ENCODE results near the gene STRA6. TPM values are rescaled to one million over a fixed set of nuclear protein-coding genes. Genes with fewer than 3 reads are reported as not detected.

The STRA6 gene
- total and polyA plus RNA-seq, 2 donors (not counting 1 experiment from before 2014, with no cell fraction given) = not detected

DNA sequence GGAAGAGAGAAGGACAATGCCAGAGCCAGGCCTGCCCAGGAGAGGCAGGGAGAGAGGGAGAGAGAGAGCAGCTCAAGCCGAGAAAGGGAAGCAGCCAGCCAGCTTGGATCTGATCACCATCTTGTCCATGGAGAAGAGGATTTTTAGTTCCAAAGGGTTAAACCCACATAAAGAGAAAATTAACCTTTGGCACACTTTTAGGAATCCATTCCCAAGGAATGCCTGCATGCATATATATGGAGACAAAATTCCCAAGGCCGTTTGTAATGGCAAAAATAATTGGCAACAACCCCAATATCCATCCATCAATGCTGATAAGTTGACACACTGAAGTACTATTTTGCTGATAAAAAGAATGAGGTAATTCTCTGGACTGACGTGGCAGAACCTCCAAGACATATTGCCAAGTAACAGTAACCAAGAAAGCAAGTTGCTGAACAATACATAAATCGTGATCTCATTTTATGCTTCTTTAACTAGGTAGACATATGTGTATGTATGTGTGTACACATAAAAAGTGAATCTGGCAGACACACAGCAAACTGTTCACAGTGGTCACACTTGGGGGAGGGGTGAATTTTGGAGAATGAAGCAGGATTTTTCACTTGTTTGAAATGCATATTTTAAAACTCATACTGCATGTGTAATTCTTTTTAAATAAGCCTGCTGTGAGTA is 7.5 kb upstream of the STRA6 start:
- no peak overlapping the region for H3K9ac ChIP-seq (ENCODE audit: low read length)

DNA sequence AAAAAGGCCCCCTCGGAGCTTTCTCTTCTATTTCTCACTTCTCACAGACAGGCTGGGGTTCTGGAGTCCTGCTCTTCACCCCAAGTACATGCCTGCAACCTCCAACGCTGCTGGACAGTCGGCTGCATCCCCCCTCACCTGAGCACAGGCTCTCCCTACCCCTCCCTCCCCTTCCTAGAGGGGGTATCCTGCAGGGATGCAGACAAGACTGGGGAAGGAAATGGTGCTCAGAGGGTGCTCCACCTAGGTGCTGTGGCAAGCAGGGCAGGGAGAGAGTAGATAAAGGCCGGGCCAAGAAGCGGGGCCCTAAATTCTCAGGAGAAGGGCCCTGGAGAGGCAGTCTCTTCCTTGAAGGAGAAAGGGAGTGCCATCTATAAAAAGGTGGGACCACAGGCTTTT is 7.0 kb upstream of the STRA6 start:
- H3K4me3 Mint-ChIP-seq = no peak overlapping the region
- ChIA-PET POLR2A (no interaction called here), CTCF (no interaction called here)
- intact Hi-C loops (cut with micrococcal nuclease) = no loop called here
- TF ChIP-seq, protein P1, sequence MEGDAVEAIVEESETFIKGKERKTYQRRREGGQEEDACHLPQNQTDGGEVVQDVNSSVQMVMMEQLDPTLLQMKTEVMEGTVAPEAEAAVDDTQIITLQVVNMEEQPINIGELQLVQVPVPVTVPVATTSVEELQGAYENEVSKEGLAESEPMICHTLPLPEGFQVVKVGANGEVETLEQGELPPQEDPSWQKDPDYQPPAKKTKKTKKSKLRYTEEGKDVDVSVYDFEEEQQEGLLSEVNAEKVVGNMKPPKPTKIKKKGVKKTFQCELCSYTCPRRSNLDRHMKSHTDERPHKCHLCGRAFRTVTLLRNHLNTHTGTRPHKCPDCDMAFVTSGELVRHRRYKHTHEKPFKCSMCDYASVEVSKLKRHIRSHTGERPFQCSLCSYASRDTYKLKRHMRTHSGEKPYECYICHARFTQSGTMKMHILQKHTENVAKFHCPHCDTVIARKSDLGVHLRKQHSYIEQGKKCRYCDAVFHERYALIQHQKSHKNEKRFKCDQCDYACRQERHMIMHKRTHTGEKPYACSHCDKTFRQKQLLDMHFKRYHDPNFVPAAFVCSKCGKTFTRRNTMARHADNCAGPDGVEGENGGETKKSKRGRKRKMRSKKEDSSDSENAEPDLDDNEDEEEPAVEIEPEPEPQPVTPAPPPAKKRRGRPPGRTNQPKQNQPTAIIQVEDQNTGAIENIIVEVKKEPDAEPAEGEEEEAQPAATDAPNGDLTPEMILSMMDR (IDR thresholded peaks at IDR 0.05) = no peak
- TF ChIP-seq EZH2 (IDR thresholded peaks at IDR 0.05; ENCODE audit: borderline replicate concordance, insufficient read depth, low read depth, low read length, poor library complexity, severe bottlenecking) = no peak
- Histone ChIP-seq H4K20me1 (ENCODE audit: control insufficient read depth, insufficient read depth, low read length, poor library complexity, severe bottlenecking) (no peaks in the 10 kb centered on the region), H3K9me3 (ENCODE audit: control extremely low read depth in 1 of 3, control insufficient read depth in 2 of 3, insufficient read depth in 1 of 3, low read length in 2 of 3) (peaks cover 0 to 2% (median 0%) of the 10 kb centered on the region in 3 donors), H3K4me1 (ENCODE audit: control insufficient read depth in 2 of 2, insufficient read depth in 2 of 2, low read length in 2 of 2) (no peaks in the 10 kb centered on the region), H3K79me2 (ENCODE audit: control insufficient read depth, insufficient read depth, low read length) (no peaks in the 10 kb centered on the region), H3K36me3 (replicated peaks in 1 of 2; ENCODE audit: control extremely low read depth in 1 of 2, control insufficient read depth in 1 of 2, extremely low read depth in 1 of 2, insufficient read depth in 2 of 2, low read length in 1 of 2) (no peaks in the 10 kb centered on the region), H3K27ac (ENCODE audit: low read length in 2 of 2) (no peak overlapping the region), H2AFZ (ENCODE audit: insufficient read depth, low read depth, low read length, poor library complexity, severe bottlenecking) (no peak overlapping the region), H3K9ac (ENCODE audit: low read length) (no peak overlapping the region), H3K4me3 (ENCODE audit: control extremely low read depth in 1 of 5, extremely low read depth in 1 of 5, insufficient read depth in 1 of 5, low read depth in 2 of 5, low read length in 4 of 5) (no peak overlapping the region), H3K4me2 (replicated peaks; ENCODE audit: low read depth, low read length, poor library complexity, severe bottlenecking) (no peak overlapping the region), H3K27me3 (replicated peaks in 1 of 4; ENCODE audit: control extremely low read depth in 1 of 4, control insufficient read depth in 3 of 4, insufficient read depth in 4 of 4, low read length in 3 of 4) (peaks cover 0 to 4% (median 0%) of the 10 kb centered on the region in 4 experiments)
- ATAC-seq (ENCODE audit: low read depth) (no peak), DNase-seq (no peak)
- peaks cover 34% of the 10 kb centered on the region for H3K27me3 Mint-ChIP-seq
- no peak overlapping the region for H3K27ac Mint-ChIP-seq
- H3K9me3 Mint-ChIP-seq (ENCODE audit: insufficient read depth) = peaks cover 2% of the 10 kb centered on the region
- H3K4me1 Mint-ChIP-seq = no peaks in the 10 kb centered on the region
- 93% methylated on average over 3 of the region's 5 CpGs for WGBS (ENCODE audit: insufficient coverage)

More for the DNA sequence above, 7.5 kb upstream of the STRA6 start:
- TF ChIP-seq, protein P1 (IDR thresholded peaks at IDR 0.05) = no peak
- TF ChIP-seq EZH2 (IDR thresholded peaks at IDR 0.05; ENCODE audit: borderline replicate concordance, insufficient read depth, low read depth, low read length, poor library complexity, severe bottlenecking) = no peak
- DNase-seq (no peak), ATAC-seq (ENCODE audit: low read depth) (no peak)
- Histone ChIP-seq H3K79me2 (ENCODE audit: control insufficient read depth, insufficient read depth, low read length) (no peaks in the 10 kb centered on the region), H3K9me3 (ENCODE audit: control extremely low read depth in 1 of 3, control insufficient read depth in 2 of 3, insufficient read depth in 1 of 3, low read length in 2 of 3) (peaks cover 0 to 2% (median 0%) of the 10 kb centered on the region in 3 donors), H3K27ac (ENCODE audit: low read length in 2 of 2) (no peak overlapping the region), H2AFZ (ENCODE audit: insufficient read depth, low read depth, low read length, poor library complexity, severe bottlenecking) (no peak overlapping the region), H3K36me3 (replicated peaks in 1 of 2; ENCODE audit: control extremely low read depth in 1 of 2, control insufficient read depth in 1 of 2, extremely low read depth in 1 of 2, insufficient read depth in 2 of 2, low read length in 1 of 2) (no peaks in the 10 kb centered on the region), H4K20me1 (ENCODE audit: control insufficient read depth, insufficient read depth, low read length, poor library complexity, severe bottlenecking) (no peaks in the 10 kb centered on the region), H3K4me2 (replicated peaks; ENCODE audit: low read depth, low read length, poor library complexity, severe bottlenecking) (no peak overlapping the region), H3K27me3 (replicated peaks in 1 of 4; ENCODE audit: control extremely low read depth in 1 of 4, control insufficient read depth in 3 of 4, insufficient read depth in 4 of 4, low read length in 3 of 4) (peaks cover 0 to 4% (median 0%) of the 10 kb centered on the region in 4 experiments), H3K4me3 (ENCODE audit: control extremely low read depth in 1 of 5, extremely low read depth in 1 of 5, insufficient read depth in 1 of 5, low read depth in 2 of 5, low read length in 4 of 5) (no peak overlapping the region), H3K4me1 (ENCODE audit: control insufficient read depth in 2 of 2, insufficient read depth in 2 of 2, low read length in 2 of 2) (no peaks in the 10 kb centered on the region)
- no peak overlapping the region for H3K27ac Mint-ChIP-seq
- ChIA-PET POLR2A (no interaction called here), CTCF (no interaction called here)
- H3K9me3 Mint-ChIP-seq (ENCODE audit: insufficient read depth) = peaks cover 2% of the 10 kb centered on the region
- no CpG with 5 or more reads among the region's 4 CpGs for WGBS (ENCODE audit: insufficient coverage)
- H3K27me3 Mint-ChIP-seq = peaks cover 35% of the 10 kb centered on the region
- H3K4me3 Mint-ChIP-seq = no peak overlapping the region
- intact Hi-C loops (cut with micrococcal nuclease) = no loop called here
- no peaks in the 10 kb centered on the region for H3K4me1 Mint-ChIP-seq
